ENCODE results near the gene ATP10A.
A peak's percentile ranks its signal among the peaks of the same experiment; 100 is the strongest.
"Not testable (repeated sequence)": the region's sequence is repeated elsewhere in the genome, so short reads cannot be mapped to it uniquely, and the experiment has no call there.

Gene ATP10A

DNA sequence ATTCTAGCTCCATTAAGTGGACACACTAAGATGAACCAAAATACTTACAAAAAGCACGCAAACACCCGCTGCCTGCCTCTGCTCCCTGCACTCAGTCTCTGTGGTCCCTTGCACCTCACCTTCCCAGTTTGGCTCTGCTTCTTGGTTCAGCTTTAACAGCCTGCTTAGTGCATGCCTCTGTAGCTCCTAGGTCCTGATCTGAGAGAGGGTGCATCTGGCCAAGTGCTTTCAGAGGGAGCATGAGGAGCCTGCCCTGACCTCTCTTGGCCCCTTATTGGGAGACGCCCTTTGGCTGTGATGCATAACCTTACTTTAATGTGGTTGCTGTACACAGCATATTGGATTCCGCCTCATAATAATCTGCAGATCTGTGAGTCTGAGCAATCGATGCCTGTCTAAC lies 21.2 kb upstream of the ATP10A start:
- no peak for DNase-seq (ENCODE audit: low spot score)

- DNase-seq (ENCODE audit: low spot score) = no peak
Observed at GRCh38 chr15:25883463-25884259, 20.5 kb upstream of the ATP10A start.

- no peak for DNase-seq (ENCODE audit: low spot score)
Observed at GRCh38 chr15:25882466-25882865, 19.3 kb upstream of the ATP10A start.

GRCh38 chr15:25880877-25881276 lies 17.8 kb upstream of the ATP10A start:
- DNase-seq (ENCODE audit: low spot score) = not testable (repeated sequence)

DNA sequence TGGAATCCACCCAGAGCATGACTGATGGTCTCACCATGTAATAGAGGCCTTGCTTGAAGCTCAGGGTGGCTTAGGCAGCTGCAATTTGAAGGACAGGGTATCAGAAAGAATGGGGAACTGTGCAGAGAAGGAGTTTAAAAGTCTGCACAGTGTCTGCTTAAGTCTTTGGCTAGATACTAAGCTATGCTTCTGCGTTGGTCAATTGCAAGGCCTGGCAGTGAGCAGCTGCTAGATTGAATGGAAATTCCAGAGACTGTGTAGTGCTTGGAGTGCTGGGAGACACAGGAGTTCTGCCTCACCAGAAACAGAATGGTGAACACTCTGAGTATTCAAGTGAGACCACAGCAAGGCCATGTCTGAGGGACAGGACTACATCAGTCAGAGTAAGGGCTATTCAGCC lies 17.3 kb upstream of the ATP10A start:
- no peak for DNase-seq (ENCODE audit: low spot score)

GRCh38 chr15:25879438-25879837 lies 16.3 kb upstream of the ATP10A start:
- no peak for DNase-seq (ENCODE audit: low spot score)

DNA sequence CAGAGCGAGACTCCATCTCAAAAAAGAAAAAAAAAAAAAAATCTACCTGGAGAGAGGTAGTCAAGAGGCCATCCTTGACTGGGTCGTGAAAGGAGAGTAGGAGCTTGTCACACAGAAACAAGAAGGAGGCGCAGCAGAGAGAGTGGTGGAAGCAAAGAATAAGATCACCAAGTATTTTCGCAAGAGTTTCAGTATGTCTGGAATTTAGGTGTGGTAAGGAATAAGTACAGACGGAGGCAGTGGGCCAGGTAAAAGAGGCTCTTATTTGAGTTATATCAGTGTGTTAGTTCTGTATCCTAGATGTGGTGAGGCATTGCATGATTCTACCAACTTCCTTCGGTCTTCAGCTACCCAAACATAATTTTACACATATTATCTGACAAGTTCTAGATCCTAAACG lies 14.6 kb upstream of the ATP10A start:
- no peak for DNase-seq (ENCODE audit: low spot score)

- DNase-seq (ENCODE audit: low spot score) = no peak
Observed at GRCh38 chr15:25876231-25877140, 13.4 kb upstream of the ATP10A start.

DNA sequence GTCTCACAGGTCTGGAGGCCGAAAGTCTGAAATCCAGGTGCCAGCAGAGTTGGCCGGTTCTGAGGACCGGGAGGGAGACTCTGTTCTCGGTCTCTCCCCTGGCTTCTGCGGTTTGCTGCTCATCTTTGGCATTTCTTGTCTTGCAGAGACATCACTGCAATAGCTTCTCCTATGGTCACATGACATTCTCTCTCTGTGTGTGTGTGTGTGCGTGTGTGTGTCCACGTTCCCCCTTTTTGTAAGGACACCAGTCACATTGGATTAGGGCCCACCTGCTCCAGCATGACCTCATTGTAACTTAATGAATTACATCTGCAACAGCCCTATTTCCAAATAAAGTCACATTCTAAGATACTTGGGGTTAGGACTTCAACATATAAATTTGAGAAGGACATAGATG lies 12.4 kb upstream of the ATP10A start:
- DNase-seq (ENCODE audit: low spot score) = no peak

- DNase-seq (ENCODE audit: low spot score) = no peak
Observed at GRCh38 chr15:25874379-25874778, 11.3 kb upstream of the ATP10A start.

- no peak for DNase-seq (ENCODE audit: low spot score)
Observed at GRCh38 chr15:25871403-25871802, 8.3 kb upstream of the ATP10A start.

DNA sequence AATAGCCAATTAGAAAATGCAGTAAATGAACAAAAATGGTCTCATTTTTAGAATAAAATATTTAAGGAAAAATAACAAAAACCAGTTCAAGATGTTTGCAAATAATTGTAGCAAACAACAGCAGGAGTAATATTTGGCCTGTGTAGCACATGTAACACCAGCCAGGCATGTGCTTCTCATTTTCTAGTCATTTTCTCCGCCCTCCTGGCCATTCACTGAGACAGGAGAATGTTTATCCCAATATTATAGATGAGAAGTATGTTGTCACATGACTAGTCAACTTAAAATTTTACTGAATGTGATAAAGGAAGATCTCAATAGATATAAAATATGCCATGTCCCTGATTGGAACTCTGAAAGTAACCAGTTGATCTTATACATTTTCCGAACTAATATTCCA lies 7.8 kb upstream of the ATP10A start:
- no peak for DNase-seq (ENCODE audit: low spot score)

GRCh38 chr15:25869701-25870100 lies 6.6 kb upstream of the ATP10A start:
- DNase-seq (ENCODE audit: low spot score) = no peak

- DNase-seq (ENCODE audit: low spot score) = no peak
Observed at GRCh38 chr15:25866874-25867273, 3.7 kb upstream of the ATP10A start.

- DNase-seq (ENCODE audit: low spot score) = no peak
Observed at GRCh38 chr15:25866251-25866650, 3.1 kb upstream of the ATP10A start.

DNA sequence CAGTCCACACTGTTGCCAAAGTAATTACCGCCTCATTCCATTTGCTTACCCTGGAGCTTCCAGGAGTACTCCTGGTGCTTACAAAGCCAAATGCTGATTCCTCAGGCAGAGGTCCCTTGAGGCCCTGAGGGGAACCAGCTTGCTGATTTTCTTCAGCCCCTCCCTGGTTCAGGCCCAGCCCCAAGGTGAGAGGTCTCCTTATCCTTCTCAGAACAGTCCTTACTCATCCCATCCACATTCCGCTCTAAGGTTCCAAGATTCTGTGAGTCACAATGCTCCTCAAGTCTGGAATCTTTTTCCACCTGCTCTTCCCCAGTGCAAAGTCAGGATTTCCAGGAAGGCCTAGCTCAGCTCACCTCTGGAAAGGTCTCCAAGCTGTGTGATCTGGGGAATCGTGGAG lies 1.8 kb upstream of the ATP10A start:
- DNase-seq (ENCODE audit: low spot score) = no peak

DNA sequence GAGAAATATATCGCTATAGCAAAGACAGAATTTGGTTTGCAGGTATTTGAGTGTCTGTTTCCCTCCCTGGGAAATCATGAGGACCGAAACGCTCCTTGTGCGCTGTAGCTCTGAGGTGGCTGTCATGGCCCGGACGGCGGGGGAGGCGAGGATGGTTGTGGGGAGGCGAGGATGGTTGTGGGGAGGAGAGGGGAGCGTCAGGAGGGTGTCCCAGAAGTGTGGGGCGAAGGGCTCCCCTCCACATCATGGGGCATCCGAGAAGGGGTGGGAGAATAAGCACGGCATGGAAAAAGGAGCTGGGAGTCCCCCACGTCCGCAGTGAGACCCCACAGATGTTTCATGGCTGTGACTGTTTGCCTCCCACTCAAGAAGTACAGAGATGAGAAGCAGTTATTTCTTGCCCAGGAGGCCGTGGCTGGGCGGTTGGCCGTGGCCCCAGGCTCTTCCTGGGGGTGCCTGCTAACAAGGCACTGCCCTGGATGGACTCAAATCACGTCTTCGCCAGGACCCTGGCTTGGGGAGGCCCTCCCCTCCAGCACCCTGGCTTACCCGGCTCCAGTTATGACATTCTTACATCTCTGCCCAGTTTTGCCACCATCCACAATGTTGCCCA lies 947 bp upstream of the ATP10A start:
- DNase-seq (ENCODE audit: low spot score) = no peak

DNA sequence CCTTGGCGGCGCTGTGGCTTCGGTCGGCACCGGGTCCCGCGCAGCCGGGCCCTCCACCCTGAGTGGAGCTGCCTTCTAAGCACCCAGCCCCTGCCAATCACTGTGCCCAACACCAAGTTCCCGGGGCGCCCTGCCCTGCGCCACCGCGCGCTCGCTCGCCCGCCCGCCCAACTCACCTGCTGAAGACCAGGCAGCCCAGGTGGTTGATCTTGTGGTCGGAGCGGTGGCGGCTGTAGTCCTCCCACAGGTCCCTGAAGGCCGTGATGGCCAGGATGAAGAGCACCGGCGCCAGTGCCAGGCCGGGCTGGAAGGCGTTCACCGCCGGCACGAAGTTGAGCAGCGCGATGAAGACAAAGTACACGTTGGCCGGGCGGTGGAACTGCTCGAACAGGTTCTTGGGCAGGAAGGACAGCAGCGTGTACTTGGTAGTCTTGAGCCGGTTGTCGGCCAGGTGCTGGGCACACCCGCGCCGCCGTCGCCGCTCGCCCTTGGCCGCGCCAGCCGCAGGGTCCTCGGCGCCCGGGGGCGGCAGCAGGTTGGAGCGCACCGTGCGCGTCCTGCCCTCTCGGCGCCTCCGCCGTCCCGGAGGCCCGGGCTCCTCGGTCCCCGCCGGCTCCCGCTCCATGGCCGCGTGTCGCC lies 536 bp downstream of the ATP10A start:
- DNase-seq (ENCODE audit: low spot score) = peak; percentile 56

DNA sequence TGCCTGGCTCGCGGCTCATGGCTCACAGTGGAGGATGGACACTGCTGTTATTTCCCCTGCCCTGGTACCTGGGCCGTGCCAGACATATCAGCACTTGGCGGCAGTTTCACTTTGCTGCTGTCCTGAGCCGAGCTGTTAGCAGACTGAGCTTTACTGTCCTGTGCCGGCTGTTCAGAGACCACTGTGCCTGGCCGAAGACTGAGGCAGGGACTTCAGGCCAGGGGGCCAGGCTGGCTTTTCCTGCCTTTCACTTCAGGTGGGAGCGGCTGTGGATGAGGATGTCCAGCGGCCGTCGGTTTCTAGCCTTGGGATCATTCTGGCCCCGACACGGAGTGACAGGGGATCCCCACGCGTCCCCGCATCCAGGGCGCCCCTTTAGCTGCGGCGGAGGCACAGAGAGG lies 1.1 kb downstream of the ATP10A start:
- no peak for DNase-seq (ENCODE audit: low spot score)

GRCh38 chr15:25860885-25861866 lies 2.0 kb downstream of the ATP10A start:
- no peak for DNase-seq (ENCODE audit: low spot score)

Data from iPS-NIHi11 (cell line).